Activated T-helper 1 cell treated with anti-CD3 and anti-CD28 coated beads, Interleukin-12 subunit alpha, Interleukin-12 subunit beta, Interleukin-2, Interleukin-4 antibody, amounts not matched to agents 30 ng/mL and 10 ng/mL and 1 ng/mL, durations not matched to agents 14 hours and 24 hours and 36 hours (primary cell): ENCODE results near the gene PLAAT4. TPM values are rescaled to one million over a fixed set of nuclear protein-coding genes. Genes with fewer than 3 reads are reported as not detected.

ENCODE experiments used
- total RNA-seq: library from RNA; stranded (reverse); gene quantifications from 2 replicates; pipeline ENCODE4 v1.2.3, GENCODE V29; 2022

Gene PLAAT4
- total RNA-seq, 1 donor from 2014 or later: 11.8 TPM

Other genes with a start within 250 kb of the PLAAT4 start
- gene SLC22A9, start 167.0 kb upstream of the PLAAT4 start, total RNA-seq: not detected in 2 replicates
- gene PLAAT5, start 45.6 kb upstream of the PLAAT4 start, total RNA-seq: not detected in 2 replicates
- gene LGALS12, start 30.7 kb upstream of the PLAAT4 start, total RNA-seq: not detected in 2 replicates
- not detected in 2 replicates for gene PLAAT2, start 26.6 kb downstream of the PLAAT4 start, total RNA-seq
- 2.3 TPM in 2 replicates for gene PLAAT3, start 77.6 kb downstream of the PLAAT4 start, total RNA-seq
- gene ATL3, start 134.6 kb downstream of the PLAAT4 start, total RNA-seq: 35.6 and 37.0 TPM in 2 replicates
- 52.1 and 54.7 TPM in 2 replicates for gene RTN3, start 144.7 kb downstream of the PLAAT4 start, total RNA-seq
- 3.8 and 5.3 TPM in 2 replicates for gene ZFTA, start 232.0 kb downstream of the PLAAT4 start, total RNA-seq